Measurements from ENCODE around the gene KLKB1. TPM values are rescaled to one million over a fixed set of nuclear protein-coding genes. Genes with fewer than 3 reads are reported as not detected.

Gene KLKB1
- polyA plus RNA-seq, 1 donor (not counting 4 experiments of a cell fraction or from before 2014, with no cell fraction given) = 0.04 TPM

GRCh38 chr4:186193851-186194250 lies 33.5 kb upstream of the KLKB1 start:
- dilution Hi-C loops (cut with MboI; ENCODE audit: extremely low pct_ligation_motif_present, low sequenced_read_pairs) = no loop called here
- no peak for TF ChIP-seq EZH2 (IDR thresholded peaks at IDR 0.05; ENCODE audit: low read length)
- no peak for TF ChIP-seq CTCF (optimal IDR thresholded peaks at IDR 0.05 in 1 of 3, IDR thresholded peaks at IDR 0.05 in 1 of 3, conservative IDR thresholded peaks at IDR 0.05 in 1 of 3; ENCODE audit: extremely low read depth in 1 of 3, insufficient read depth in 2 of 3, low read length in 3 of 3)
- Histone ChIP-seq H3K36me3 (ENCODE audit: control insufficient read depth in 2 of 2, extremely low read depth in 1 of 2, insufficient read depth in 2 of 2, low read length in 2 of 2) (peaks cover 0 to 5% of the 10 kb centered on the region in 2 experiments), H2AFZ (ENCODE audit: control insufficient read depth, low read length) (no peak overlapping the region), H3K4me2 (ENCODE audit: control insufficient read depth, extremely low read depth, insufficient read depth, low read depth, low read length) (no peak overlapping the region), H3K9ac (ENCODE audit: control insufficient read depth, extremely low read depth, insufficient read depth, low read length) (no peak overlapping the region), H3K4me3 (ENCODE audit: control insufficient read depth in 2 of 3, extremely low read depth in 1 of 3, insufficient read depth in 2 of 3, low read depth in 1 of 3, low read length in 3 of 3) (no peak overlapping the region), H3K4me1 (ENCODE audit: control insufficient read depth, extremely low read depth, insufficient read depth, low read length) (no peaks in the 10 kb centered on the region), H3K9me3 (ENCODE audit: control insufficient read depth, low read depth, low read length) (no peaks in the 10 kb centered on the region), H3K9me1 (ENCODE audit: control insufficient read depth, extremely low read depth, insufficient read depth, low read length) (no peaks in the 10 kb centered on the region), H3K27me3 (ENCODE audit: control insufficient read depth, extremely low read depth, insufficient read depth, low read length) (no peaks in the 10 kb centered on the region), H3K27ac (ENCODE audit: control insufficient read depth, insufficient read depth, low read length) (no peak overlapping the region), H4K20me1 (ENCODE audit: control insufficient read depth, extremely low read depth, insufficient read depth, low read length) (no peaks in the 10 kb centered on the region), H3K79me2 (ENCODE audit: control insufficient read depth, insufficient read depth, low read length) (no peaks in the 10 kb centered on the region)
- DNase-seq (ENCODE audit: low read depth, low spot score) (no peak), FAIRE-seq (no peak)

GRCh38 chr4:186196063-186196462 lies 31.2 kb upstream of the KLKB1 start:
- peaks cover 0 to 5% of the 10 kb centered on the region in 2 experiments for H3K36me3 ChIP-seq (ENCODE audit: control insufficient read depth in 2 of 2, extremely low read depth in 1 of 2, insufficient read depth in 2 of 2, low read length in 2 of 2)
- no peak overlapping the region for H3K4me3 ChIP-seq (ENCODE audit: control insufficient read depth in 2 of 3, extremely low read depth in 1 of 3, insufficient read depth in 2 of 3, low read depth in 1 of 3, low read length in 3 of 3)
- H3K4me2 ChIP-seq (ENCODE audit: control insufficient read depth, extremely low read depth, insufficient read depth, low read depth, low read length) = no peak overlapping the region
- dilution Hi-C loops (cut with MboI; ENCODE audit: extremely low pct_ligation_motif_present, low sequenced_read_pairs) = no loop called here
- H3K27me3 ChIP-seq (ENCODE audit: control insufficient read depth, extremely low read depth, insufficient read depth, low read length) = no peaks in the 10 kb centered on the region
- H3K9me1 ChIP-seq (ENCODE audit: control insufficient read depth, extremely low read depth, insufficient read depth, low read length) = no peaks in the 10 kb centered on the region
- FAIRE-seq (no peak), DNase-seq (ENCODE audit: low read depth, low spot score) (no peak)
- TF ChIP-seq CTCF (optimal IDR thresholded peaks at IDR 0.05 in 1 of 3, IDR thresholded peaks at IDR 0.05 in 1 of 3, conservative IDR thresholded peaks at IDR 0.05 in 1 of 3; ENCODE audit: extremely low read depth in 1 of 3, insufficient read depth in 2 of 3, low read length in 3 of 3) = no peak
- no peak for TF ChIP-seq EZH2 (IDR thresholded peaks at IDR 0.05; ENCODE audit: low read length)
- no peaks in the 10 kb centered on the region for H3K4me1 ChIP-seq (ENCODE audit: control insufficient read depth, extremely low read depth, insufficient read depth, low read length)
- no peak overlapping the region for H3K9ac ChIP-seq (ENCODE audit: control insufficient read depth, extremely low read depth, insufficient read depth, low read length)
- H3K27ac ChIP-seq (ENCODE audit: control insufficient read depth, insufficient read depth, low read length) = no peak overlapping the region
- H3K79me2 ChIP-seq (ENCODE audit: control insufficient read depth, insufficient read depth, low read length) = no peaks in the 10 kb centered on the region
- H4K20me1 ChIP-seq (ENCODE audit: control insufficient read depth, extremely low read depth, insufficient read depth, low read length) = no peaks in the 10 kb centered on the region
- H3K9me3 ChIP-seq (ENCODE audit: control insufficient read depth, low read depth, low read length) = no peaks in the 10 kb centered on the region
- no peak overlapping the region for H2AFZ ChIP-seq (ENCODE audit: control insufficient read depth, low read length)
